ENCODE measurements around the gene LDB3. TPM values are rescaled to one million over a fixed set of nuclear protein-coding genes. Genes with fewer than 3 reads are reported as not detected.

The LDB3 gene
- total RNA-seq, 1 donor from 2014 or later, result 1,178 TPM

- intact Hi-C loops (cut with DNase I), result no loop called here
- DNase-seq (ENCODE audit: low spot score), result no peak
These were observed 84.0 kb downstream of the LDB3 start for GRCh38 chr10:86752311-86752710.

DNA sequence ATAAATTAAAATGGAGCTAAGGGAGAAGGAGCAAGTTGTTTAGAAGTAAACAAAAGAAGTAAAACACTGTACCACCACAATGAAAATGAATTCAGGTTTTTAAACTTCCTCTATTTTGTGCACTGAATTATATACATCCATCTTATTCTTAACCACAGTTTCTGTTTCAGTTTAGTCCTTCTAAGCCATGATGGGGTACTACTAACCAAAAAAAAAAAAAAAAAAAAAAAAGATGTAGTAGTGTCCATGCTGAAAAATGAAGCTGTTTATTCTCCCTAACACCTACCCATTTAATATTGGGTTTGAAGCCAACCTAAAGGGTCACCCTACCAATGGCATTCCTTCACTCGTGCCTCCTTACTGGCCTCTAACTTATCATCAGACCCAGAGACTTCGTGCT, 84.7 kb downstream of the LDB3 start:
- intact Hi-C loops (cut with DNase I), result no loop called here
- no peak for DNase-seq (ENCODE audit: low spot score)

GRCh38 chr10:86753638-86754434, 85.5 kb downstream of the LDB3 start:
- DNase-seq (ENCODE audit: low spot score), result no peak

GRCh38 chr10:86755454-86755739, 87.1 kb downstream of the LDB3 start:
- DNase-seq (ENCODE audit: low spot score), result no peak
- intact Hi-C loops (cut with DNase I), result no loop called here

More at GRCh38 chr10:86753638-86754434, 85.5 kb downstream of the LDB3 start:
- intact Hi-C loops (cut with DNase I), result no loop called here

GRCh38 chr10:86755740-86756510, 87.6 kb downstream of the LDB3 start:
- intact Hi-C loops (cut with DNase I), result loop anchor here (1.0 to 2.0 kb wide), 2 partner anchors 45 to 145 kb away; no protein-coding TSS in a partner anchor
- DNase-seq (ENCODE audit: low spot score), result peak; percentile 93

DNA sequence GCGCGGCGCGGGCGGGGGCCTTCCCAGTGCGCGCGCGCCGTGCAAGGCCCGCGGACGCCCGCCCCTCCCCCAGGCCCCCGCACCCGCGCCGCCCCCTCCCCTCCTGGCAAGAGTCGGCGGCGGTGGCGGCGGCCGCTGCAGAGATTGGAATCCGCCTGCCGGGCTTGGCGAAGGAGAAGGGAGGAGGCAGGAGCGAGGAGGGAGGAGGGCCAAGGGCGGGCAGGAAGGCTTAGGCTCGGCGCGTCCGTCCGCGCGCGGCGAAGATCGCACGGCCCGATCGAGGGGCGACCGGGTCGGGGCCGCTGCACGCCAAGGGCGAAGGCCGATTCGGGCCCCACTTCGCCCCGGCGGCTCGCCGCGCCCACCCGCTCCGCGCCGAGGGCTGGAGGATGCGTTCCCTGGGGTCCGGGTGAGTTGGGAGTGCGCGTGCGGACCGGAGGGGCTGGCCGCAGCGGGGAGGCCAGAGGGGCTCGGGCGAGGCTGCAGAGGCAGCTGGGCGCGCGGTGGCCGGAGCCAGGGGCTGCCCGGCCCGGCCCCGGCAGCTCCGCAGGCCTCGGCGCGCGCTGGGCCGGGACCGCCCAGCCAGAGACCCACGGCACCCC, 88.3 kb downstream of the LDB3 start, which contains the start of gene BMPR1A:
BMPR1A (plus strand) TSS at position 109 of the 602 bp plus-strand sequence. CDS start 119,400 bp downstream, outside the sequence.
- intact Hi-C loops (cut with DNase I), result loop anchor here (1.0 to 2.0 kb wide), 2 partner anchors 45 to 144 kb away; no protein-coding TSS in a partner anchor
- DNase-seq (ENCODE audit: low spot score), result no peak

- DNase-seq (ENCODE audit: low spot score), result no peak
- intact Hi-C loops (cut with DNase I), result loop anchor here (2.0 kb wide), 1 partner anchor 143 kb away; no protein-coding TSS in a partner anchor
These were observed 89.0 kb downstream of the LDB3 start for GRCh38 chr10:86757113-86757972.

- no peak for DNase-seq (ENCODE audit: low spot score)
- intact Hi-C loops (cut with DNase I), result no loop called here
These were observed 90.1 kb downstream of the LDB3 start for GRCh38 chr10:86758189-86759072.

DNA sequence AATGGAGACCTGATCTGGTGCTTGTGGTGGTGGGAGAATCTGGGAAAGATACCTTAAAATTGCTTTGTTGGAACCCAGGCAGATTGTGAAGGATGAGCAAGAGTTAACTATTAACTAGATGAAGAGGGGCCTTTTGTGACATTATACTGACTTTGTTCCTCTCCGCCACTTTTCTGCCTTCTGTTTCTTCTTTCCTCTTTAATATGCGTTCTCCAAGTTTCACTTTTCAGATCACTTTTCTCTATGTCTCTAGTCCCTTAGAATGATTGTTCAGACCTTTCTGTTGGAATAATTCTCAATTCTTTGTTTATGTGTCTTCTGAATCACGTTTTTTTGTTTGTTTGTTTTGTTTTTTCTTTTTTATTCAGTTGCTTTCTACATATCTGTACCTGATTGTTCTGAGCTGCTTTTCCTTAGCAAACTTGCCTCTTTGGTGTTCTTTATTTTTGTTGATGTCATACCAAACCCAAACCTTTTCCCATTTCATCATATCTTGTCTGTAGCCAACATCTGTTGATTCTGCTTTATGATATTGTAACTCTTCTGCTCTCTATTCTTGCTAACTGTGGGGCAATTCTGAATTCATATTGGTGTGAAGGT, 90.9 kb downstream of the LDB3 start:
- intact Hi-C loops (cut with DNase I), result no loop called here
- DNase-seq (ENCODE audit: low spot score), result no peak

GRCh38 chr10:86763404-86763803, 95.1 kb downstream of the LDB3 start:
- intact Hi-C loops (cut with DNase I), result no loop called here

GRCh38 chr10:86765548-86765947, 97.2 kb downstream of the LDB3 start:
- intact Hi-C loops (cut with DNase I), result loop anchor here (5.0 kb wide), 1 partner anchor 107 kb away; no protein-coding TSS in a partner anchor

More at GRCh38 chr10:86763404-86763803, 95.1 kb downstream of the LDB3 start:
- DNase-seq (ENCODE audit: low spot score), result no peak

GRCh38 chr10:86768412-86769062, 100.2 kb downstream of the LDB3 start:
- intact Hi-C loops (cut with DNase I), result loop anchor here (5.0 kb wide), 1 partner anchor 104 kb away; no protein-coding TSS in a partner anchor
- DNase-seq (ENCODE audit: low spot score), result no peak

More at GRCh38 chr10:86765548-86765947, 97.2 kb downstream of the LDB3 start:
- DNase-seq (ENCODE audit: low spot score), result no peak

GRCh38 chr10:86769991-86770390, 101.7 kb downstream of the LDB3 start:
- intact Hi-C loops (cut with DNase I), result loop anchor here (5.0 kb wide), 1 partner anchor 102 kb away; no protein-coding TSS in a partner anchor
- no peak for DNase-seq (ENCODE audit: low spot score)

GRCh38 chr10:86770412-86770960, 102.2 kb downstream of the LDB3 start:
- no peak for DNase-seq (ENCODE audit: low spot score)
- intact Hi-C loops (cut with DNase I), result no loop called here

- intact Hi-C loops (cut with DNase I), result no loop called here
- DNase-seq (ENCODE audit: low spot score), result no peak
These were observed 105.2 kb downstream of the LDB3 start for GRCh38 chr10:86773498-86773897.

DNA sequence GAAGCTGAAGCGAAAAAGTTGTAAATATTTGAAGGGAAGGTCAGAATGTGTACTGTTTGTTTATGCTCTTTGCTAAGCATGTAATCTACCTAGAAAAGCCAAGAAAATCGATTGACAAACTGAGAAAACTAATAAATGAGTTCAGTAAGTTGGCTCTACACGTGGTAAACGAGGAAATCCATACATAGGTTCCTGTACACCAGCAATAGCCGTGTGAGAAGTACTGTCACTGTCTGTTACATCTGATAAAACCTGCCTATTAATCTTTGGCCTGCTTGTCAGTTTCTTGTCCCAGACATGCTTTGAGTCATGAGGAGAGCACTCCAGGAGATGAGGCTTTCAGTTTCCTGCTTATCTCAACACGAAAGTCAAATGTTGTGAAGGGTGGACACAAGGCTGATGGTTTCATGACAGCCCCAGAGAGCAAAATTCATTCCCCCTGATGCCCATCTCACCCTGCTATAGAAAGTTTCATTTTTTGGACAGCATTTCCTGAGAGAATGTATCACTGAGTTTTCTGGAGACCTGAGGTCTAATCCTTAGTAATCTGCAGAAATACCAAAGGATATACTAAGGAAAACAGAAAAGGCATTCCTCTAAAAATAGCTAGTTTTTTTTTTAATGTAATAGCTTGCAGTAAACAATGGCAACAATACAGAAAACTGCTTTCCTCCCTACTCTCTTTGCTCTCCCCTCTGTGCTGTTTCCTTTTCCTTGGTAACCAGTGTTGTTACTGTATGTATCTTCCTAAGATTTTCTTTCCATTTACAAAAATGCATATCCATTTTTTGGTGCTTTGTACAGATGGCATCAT, 107.0 kb downstream of the LDB3 start:
- intact Hi-C loops (cut with DNase I), result no loop called here
- no peak for DNase-seq (ENCODE audit: low spot score)

Data from cardiac septum (tissue), 1 donor.